Breast epithelium (tissue), 4 donors: Measurements from ENCODE around the gene GPR31. TPM values are rescaled to one million over a fixed set of nuclear protein-coding genes. Genes with fewer than 3 reads are reported as not detected.

Experiments used
- DNase-seq, 2 donors: peaks; one replicate each; pipeline ENCODE4 v3.0.0-alpha.2; 2019; ENCODE audit warnings: low spot score in 2 of 2
- H3K27ac ChIP-seq, 2 donors: fragments of 200-600 bp; sonication (generic) in 1 of 2; one replicate each; pipeline ENCODE4 v1.5.1; 2016 to 2019; ENCODE audit warnings: mild to moderate bottlenecking in 1 of 2
- H3K27me3 ChIP-seq, 2 donors: fragments of 200-600 bp; sonication (generic) in 1 of 2; one replicate each; pipeline versions ENCODE4 v1.5.1 to v1.6.0; 2017 to 2019; ENCODE audit warnings: control low read depth in 1 of 2, mild to moderate bottlenecking in 1 of 2
- H3K36me3 ChIP-seq: fragments of 200-600 bp; one replicate; pipeline ENCODE4 v1.5.1; 2019
- H3K4me1 ChIP-seq, 2 donors: fragments of 200-600 bp; sonication (generic); one replicate each; pipeline ENCODE4 v1.5.1; 2016 to 2019; ENCODE audit warnings: control low read depth in 1 of 2
- H3K4me3 ChIP-seq, 3 donors: fragments of 200-600 bp; sonication (generic); 1 replicate in 2 of 3; 2 replicates in 1 of 3; pipeline ENCODE4 v1.5.1; 2016 to 2019; ENCODE audit warnings: mild to moderate bottlenecking in 3 of 3, moderate library complexity in 2 of 3
- H3K9me3 ChIP-seq, 2 donors: fragments of 200-600 bp; sonication (generic) in 1 of 2; one replicate each; pipeline ENCODE4 v1.5.1; 2016 to 2019; ENCODE audit warnings: control low read depth in 1 of 2
- CTCF ChIP-seq, 3 donors: fragments of 450-650 bp; IDR thresholded peaks; one replicate each; pipeline ENCODE4 v1.5.1; 2016 to 2017; ENCODE audit warnings: antibody characterized with exemption in 3 of 3, mild to moderate bottlenecking in 3 of 3, moderate library complexity in 3 of 3
- POLR2A ChIP-seq: fragments of 450-650 bp; IDR thresholded peaks from one replicate; pipeline ENCODE4 v1.6.1; 2016; ENCODE audit warnings: antibody characterized with exemption, mild to moderate bottlenecking, moderate library complexity
- POLR2AphosphoS5 ChIP-seq, 3 donors: sonication (generic); formaldehyde crosslinking; IDR thresholded peaks; one replicate each; pipeline ENCODE4 v1.6.1; 2017; ENCODE audit warnings: antibody characterized with exemption in 3 of 3
- intact Hi-C: fragments of 100-400 bp; cut with DNase I; formaldehyde crosslinking; loops from one replicate; pipeline ENCODE4 v1.15.1; 2023; ENCODE audit warnings: low total_unique reads
- total RNA-seq, 3 donors: library from RNA; depleted of rRNA; stranded (reverse); fragments of >200 nt; gene quantifications; one replicate each; pipeline ENCODE4 v1.1.0, GENCODE V29; 2016

Gene GPR31
- total RNA-seq, 3 donors from 2014 or later: not detected

GRCh38 chr6:167115054-167115453 lies 42.7 kb downstream of the GPR31 start:
- H3K4me3 ChIP-seq: no peak overlapping the region
- no peak overlapping the region for H3K27ac ChIP-seq
- H3K4me1 ChIP-seq: no peaks in the 10 kb centered on the region
- no peak for TF ChIP-seq POLR2AphosphoS5 (IDR thresholded peaks at IDR 0.05)
- no peak for TF ChIP-seq CTCF (IDR thresholded peaks at IDR 0.05)
- TF ChIP-seq POLR2A: no peak
- no peaks in the 10 kb centered on the region for H3K27me3 ChIP-seq
- intact Hi-C loops: no loop called here
- no peaks in the 10 kb centered on the region for H3K36me3 ChIP-seq
- H3K9me3 ChIP-seq: no peaks in the 10 kb centered on the region
- no peak for DNase-seq

- TF ChIP-seq CTCF (IDR thresholded peaks at IDR 0.05): no peak
- TF ChIP-seq POLR2A: no peak
- TF ChIP-seq POLR2AphosphoS5 (IDR thresholded peaks at IDR 0.05): no peak
Observed at GRCh38 chr6:167113935-167114910, 43.6 kb downstream of the GPR31 start.

GRCh38 chr6:167113047-167113754 lies 44.6 kb downstream of the GPR31 start:
- peak in 1 of 2 donors; percentile 24 for DNase-seq
- no peaks in the 10 kb centered on the region for H3K27me3 ChIP-seq
- H3K4me1 ChIP-seq: no peaks in the 10 kb centered on the region
- no peak overlapping the region for H3K4me3 ChIP-seq
- no peak overlapping the region for H3K27ac ChIP-seq
- no peaks in the 10 kb centered on the region for H3K9me3 ChIP-seq
- H3K36me3 ChIP-seq: no peaks in the 10 kb centered on the region
- intact Hi-C loops: no loop called here
- TF ChIP-seq POLR2AphosphoS5 (IDR thresholded peaks at IDR 0.05): no peak
- no peak for TF ChIP-seq POLR2A
- no peak for TF ChIP-seq CTCF (IDR thresholded peaks at IDR 0.05)

More at GRCh38 chr6:167113935-167114910, 43.6 kb downstream of the GPR31 start:
- Histone ChIP-seq H3K36me3 (no peaks in the 10 kb centered on the region), H3K27ac (no peak overlapping the region), H3K4me3 (no peak overlapping the region), H3K27me3 (no peaks in the 10 kb centered on the region), H3K9me3 (no peaks in the 10 kb centered on the region), H3K4me1 (no peaks in the 10 kb centered on the region)
- no peak for DNase-seq
- intact Hi-C loops: no loop called here

- no peaks in the 10 kb centered on the region for H3K36me3 ChIP-seq
- H3K27ac ChIP-seq: no peak overlapping the region
- intact Hi-C loops: no loop called here
- H3K9me3 ChIP-seq: no peaks in the 10 kb centered on the region
- H3K27me3 ChIP-seq: no peaks in the 10 kb centered on the region
- H3K4me1 ChIP-seq: no peaks in the 10 kb centered on the region
- peak in 1 of 2 donors; percentile 36 for DNase-seq
- no peak for TF ChIP-seq POLR2AphosphoS5 (IDR thresholded peaks at IDR 0.05)
- TF ChIP-seq CTCF (IDR thresholded peaks at IDR 0.05): no peak
- no peak for TF ChIP-seq POLR2A
- no peak overlapping the region for H3K4me3 ChIP-seq
Observed at GRCh38 chr6:167112421-167112820, 45.4 kb downstream of the GPR31 start.

GRCh38 chr6:167111597-167111996 lies 46.2 kb downstream of the GPR31 start:
- TF ChIP-seq POLR2AphosphoS5 (IDR thresholded peaks at IDR 0.05): no peak
- intact Hi-C loops: no loop called here
- Histone ChIP-seq H3K27me3 (no peaks in the 10 kb centered on the region), H3K36me3 (no peaks in the 10 kb centered on the region), H3K4me3 (no peak overlapping the region), H3K4me1 (no peaks in the 10 kb centered on the region), H3K27ac (no peak overlapping the region), H3K9me3 (no peaks in the 10 kb centered on the region)
- no peak for DNase-seq
